ENCODE measurements around the gene RAB20. TPM values are rescaled to one million over a fixed set of nuclear protein-coding genes. Genes with fewer than 3 reads are reported as not detected.

Gene RAB20
- polyA plus RNA-seq, 1 donor from 2014 or later = not detected

- Histone ChIP-seq H2AFZ (ENCODE audit: low read depth, low read length) (no peak overlapping the region), H3K79me2 (replicated peaks; ENCODE audit: insufficient read depth, low read length) (no peaks in the 10 kb centered on the region), H3K9ac (ENCODE audit: low read length) (no peak overlapping the region), H3K27me3 (ENCODE audit: insufficient read depth, low read depth, low read length) (peaks cover 16% of the 10 kb centered on the region), H3K4me3 (ENCODE audit: low read length) (no peak overlapping the region), H3K9me2 (ENCODE audit: insufficient read depth, low read length) (no peaks in the 10 kb centered on the region), H3F3A (ENCODE audit: insufficient read depth, low read length, poor library complexity, severe bottlenecking) (no peaks in the 10 kb centered on the region), H3K36me3 (ENCODE audit: insufficient read depth, low read length) (no peaks in the 10 kb centered on the region), H3K9me3 (ENCODE audit: low read length) (no peaks in the 10 kb centered on the region), H3K27ac (ENCODE audit: low read length) (no peak overlapping the region), H3K4me2 (ENCODE audit: low read length) (no peak overlapping the region), H4K20me1 (ENCODE audit: insufficient read depth) (no peaks in the 10 kb centered on the region)
- TF ChIP-seq MXI1 (conservative IDR thresholded peaks at IDR 0.05; ENCODE audit: poor library complexity, severe bottlenecking) (no peak), TAF1 (IDR thresholded peaks at IDR 0.05; ENCODE audit: low read depth) (no peak), SMC3 (conservative IDR thresholded peaks at IDR 0.05; ENCODE audit: poor library complexity) (no peak), EZH2 (IDR thresholded peaks at IDR 0.05; ENCODE audit: borderline replicate concordance, insufficient read depth, low read length, poor library complexity, severe bottlenecking) (no peak), EP300 (conservative IDR thresholded peaks at IDR 0.05; ENCODE audit: poor library complexity, severe bottlenecking) (no peak), RAD21 (conservative IDR thresholded peaks at IDR 0.05) (no peak), POLR2AphosphoS5 (IDR thresholded peaks at IDR 0.05) (no peak)
- TF ChIP-seq, protein P1, sequence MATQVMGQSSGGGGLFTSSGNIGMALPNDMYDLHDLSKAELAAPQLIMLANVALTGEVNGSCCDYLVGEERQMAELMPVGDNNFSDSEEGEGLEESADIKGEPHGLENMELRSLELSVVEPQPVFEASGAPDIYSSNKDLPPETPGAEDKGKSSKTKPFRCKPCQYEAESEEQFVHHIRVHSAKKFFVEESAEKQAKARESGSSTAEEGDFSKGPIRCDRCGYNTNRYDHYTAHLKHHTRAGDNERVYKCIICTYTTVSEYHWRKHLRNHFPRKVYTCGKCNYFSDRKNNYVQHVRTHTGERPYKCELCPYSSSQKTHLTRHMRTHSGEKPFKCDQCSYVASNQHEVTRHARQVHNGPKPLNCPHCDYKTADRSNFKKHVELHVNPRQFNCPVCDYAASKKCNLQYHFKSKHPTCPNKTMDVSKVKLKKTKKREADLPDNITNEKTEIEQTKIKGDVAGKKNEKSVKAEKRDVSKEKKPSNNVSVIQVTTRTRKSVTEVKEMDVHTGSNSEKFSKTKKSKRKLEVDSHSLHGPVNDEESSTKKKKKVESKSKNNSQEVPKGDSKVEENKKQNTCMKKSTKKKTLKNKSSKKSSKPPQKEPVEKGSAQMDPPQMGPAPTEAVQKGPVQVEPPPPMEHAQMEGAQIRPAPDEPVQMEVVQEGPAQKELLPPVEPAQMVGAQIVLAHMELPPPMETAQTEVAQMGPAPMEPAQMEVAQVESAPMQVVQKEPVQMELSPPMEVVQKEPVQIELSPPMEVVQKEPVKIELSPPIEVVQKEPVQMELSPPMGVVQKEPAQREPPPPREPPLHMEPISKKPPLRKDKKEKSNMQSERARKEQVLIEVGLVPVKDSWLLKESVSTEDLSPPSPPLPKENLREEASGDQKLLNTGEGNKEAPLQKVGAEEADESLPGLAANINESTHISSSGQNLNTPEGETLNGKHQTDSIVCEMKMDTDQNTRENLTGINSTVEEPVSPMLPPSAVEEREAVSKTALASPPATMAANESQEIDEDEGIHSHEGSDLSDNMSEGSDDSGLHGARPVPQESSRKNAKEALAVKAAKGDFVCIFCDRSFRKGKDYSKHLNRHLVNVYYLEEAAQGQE (IDR thresholded peaks at IDR 0.05; ENCODE audit: borderline replicate concordance) = no peak
- TF ChIP-seq, protein P2, sequence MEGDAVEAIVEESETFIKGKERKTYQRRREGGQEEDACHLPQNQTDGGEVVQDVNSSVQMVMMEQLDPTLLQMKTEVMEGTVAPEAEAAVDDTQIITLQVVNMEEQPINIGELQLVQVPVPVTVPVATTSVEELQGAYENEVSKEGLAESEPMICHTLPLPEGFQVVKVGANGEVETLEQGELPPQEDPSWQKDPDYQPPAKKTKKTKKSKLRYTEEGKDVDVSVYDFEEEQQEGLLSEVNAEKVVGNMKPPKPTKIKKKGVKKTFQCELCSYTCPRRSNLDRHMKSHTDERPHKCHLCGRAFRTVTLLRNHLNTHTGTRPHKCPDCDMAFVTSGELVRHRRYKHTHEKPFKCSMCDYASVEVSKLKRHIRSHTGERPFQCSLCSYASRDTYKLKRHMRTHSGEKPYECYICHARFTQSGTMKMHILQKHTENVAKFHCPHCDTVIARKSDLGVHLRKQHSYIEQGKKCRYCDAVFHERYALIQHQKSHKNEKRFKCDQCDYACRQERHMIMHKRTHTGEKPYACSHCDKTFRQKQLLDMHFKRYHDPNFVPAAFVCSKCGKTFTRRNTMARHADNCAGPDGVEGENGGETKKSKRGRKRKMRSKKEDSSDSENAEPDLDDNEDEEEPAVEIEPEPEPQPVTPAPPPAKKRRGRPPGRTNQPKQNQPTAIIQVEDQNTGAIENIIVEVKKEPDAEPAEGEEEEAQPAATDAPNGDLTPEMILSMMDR (IDR thresholded peaks at IDR 0.05; ENCODE audit: poor library complexity, severe bottlenecking) = no peak
Measured at GRCh38 chr13:110555601-110556223, 5.8 kb downstream of the RAB20 start.

GRCh38 chr13:110554946-110555345 lies 6.6 kb downstream of the RAB20 start:
- Histone ChIP-seq H3K79me2 (replicated peaks; ENCODE audit: insufficient read depth, low read length) (no peaks in the 10 kb centered on the region), H3K9me2 (ENCODE audit: insufficient read depth, low read length) (no peaks in the 10 kb centered on the region)
- TF ChIP-seq POLR2AphosphoS5 (IDR thresholded peaks at IDR 0.05) = no peak
- TF ChIP-seq SMC3 (conservative IDR thresholded peaks at IDR 0.05; ENCODE audit: poor library complexity) = no peak
- no peak for TF ChIP-seq EP300 (conservative IDR thresholded peaks at IDR 0.05; ENCODE audit: poor library complexity, severe bottlenecking)
- TF ChIP-seq, protein P2 (IDR thresholded peaks at IDR 0.05; ENCODE audit: poor library complexity, severe bottlenecking) = no peak
- TF ChIP-seq TAF1 (IDR thresholded peaks at IDR 0.05; ENCODE audit: low read depth) = no peak
- TF ChIP-seq, protein P1 (IDR thresholded peaks at IDR 0.05; ENCODE audit: borderline replicate concordance) = no peak

More at GRCh38 chr13:110554946-110555345, 6.6 kb downstream of the RAB20 start:
- no peak overlapping the region for H3K27ac ChIP-seq (ENCODE audit: low read length)
- H4K20me1 ChIP-seq (ENCODE audit: insufficient read depth) = no peaks in the 10 kb centered on the region
- no peaks in the 10 kb centered on the region for H3F3A ChIP-seq (ENCODE audit: insufficient read depth, low read length, poor library complexity, severe bottlenecking)
- H3K4me3 ChIP-seq (ENCODE audit: low read length) = no peak overlapping the region
- no peak overlapping the region for H2AFZ ChIP-seq (ENCODE audit: low read depth, low read length)
- no peak overlapping the region for H3K4me2 ChIP-seq (ENCODE audit: low read length)
- no peak overlapping the region for H3K9ac ChIP-seq (ENCODE audit: low read length)
- H3K9me3 ChIP-seq (ENCODE audit: low read length) = no peaks in the 10 kb centered on the region
- H3K36me3 ChIP-seq (ENCODE audit: insufficient read depth, low read length) = no peaks in the 10 kb centered on the region
- peaks cover 8% of the 10 kb centered on the region for H3K27me3 ChIP-seq (ENCODE audit: insufficient read depth, low read depth, low read length)
